AG08396 (cell line): ENCODE measurements around the gene TSPAN32.
"Not testable (repeated sequence)": the region's sequence is repeated elsewhere in the genome, so short reads cannot be mapped to it uniquely, and the experiment has no call there.

ENCODE experiments used
- DNase-seq: peaks from one replicate; pipeline ENCODE4 v3.0.0; 2012; ENCODE audit warnings: low spot score, mixed read lengths

TSPAN32 gene

DNA sequence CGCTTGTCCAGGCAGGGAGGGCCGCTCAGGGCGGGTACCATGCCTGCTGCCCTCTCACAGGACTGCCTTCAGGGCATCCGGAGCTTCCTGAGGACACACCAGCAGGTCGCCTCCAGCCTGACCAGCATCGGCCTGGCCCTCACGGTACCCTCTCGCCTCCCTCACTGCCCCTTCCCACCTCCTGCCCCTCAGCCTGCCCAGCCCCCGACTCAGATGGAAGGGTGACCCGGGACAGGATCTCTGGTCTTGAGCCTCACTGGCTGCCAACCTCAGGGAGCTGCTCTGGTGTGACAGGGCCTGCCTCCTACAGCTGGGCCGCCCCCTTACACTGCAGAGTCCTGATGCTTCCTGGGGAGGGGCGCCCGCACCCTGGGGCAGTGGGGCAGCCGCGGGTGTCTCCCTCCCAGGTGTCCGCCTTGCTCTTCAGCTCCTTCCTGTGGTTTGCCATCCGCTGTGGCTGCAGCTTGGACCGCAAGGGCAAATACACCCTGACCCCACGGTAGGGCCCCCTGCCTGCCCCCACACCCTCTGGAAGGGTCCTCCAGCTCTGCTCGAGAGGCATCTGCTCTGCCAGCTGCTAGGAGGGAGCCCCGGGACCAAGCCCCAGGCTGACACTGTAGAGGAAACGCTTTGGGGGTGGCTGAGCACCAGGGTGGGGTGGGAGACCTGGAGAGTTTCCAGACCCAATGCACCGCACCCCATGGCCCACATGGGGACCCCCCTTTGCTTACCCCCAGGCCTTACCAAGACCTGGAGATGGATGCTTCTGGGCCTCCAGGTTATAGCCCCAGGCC, 14.6 kb downstream of the TSPAN32 start:
- no peak for DNase-seq

DNA sequence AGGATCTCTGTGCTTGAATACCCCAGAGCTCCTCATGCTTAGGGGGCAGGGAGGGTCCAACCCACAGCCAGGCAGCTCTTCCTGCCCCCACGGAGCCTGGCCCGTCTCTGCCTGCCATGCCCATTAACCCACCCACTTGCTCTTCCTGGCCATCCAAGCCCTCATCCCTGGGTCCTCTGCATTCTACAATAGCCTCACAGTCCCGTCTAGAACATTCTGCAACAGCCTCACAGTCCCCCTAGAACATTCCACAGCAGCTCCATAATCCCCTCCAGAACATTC, 15.1 kb downstream of the TSPAN32 start:
- no peak for DNase-seq

DNA sequence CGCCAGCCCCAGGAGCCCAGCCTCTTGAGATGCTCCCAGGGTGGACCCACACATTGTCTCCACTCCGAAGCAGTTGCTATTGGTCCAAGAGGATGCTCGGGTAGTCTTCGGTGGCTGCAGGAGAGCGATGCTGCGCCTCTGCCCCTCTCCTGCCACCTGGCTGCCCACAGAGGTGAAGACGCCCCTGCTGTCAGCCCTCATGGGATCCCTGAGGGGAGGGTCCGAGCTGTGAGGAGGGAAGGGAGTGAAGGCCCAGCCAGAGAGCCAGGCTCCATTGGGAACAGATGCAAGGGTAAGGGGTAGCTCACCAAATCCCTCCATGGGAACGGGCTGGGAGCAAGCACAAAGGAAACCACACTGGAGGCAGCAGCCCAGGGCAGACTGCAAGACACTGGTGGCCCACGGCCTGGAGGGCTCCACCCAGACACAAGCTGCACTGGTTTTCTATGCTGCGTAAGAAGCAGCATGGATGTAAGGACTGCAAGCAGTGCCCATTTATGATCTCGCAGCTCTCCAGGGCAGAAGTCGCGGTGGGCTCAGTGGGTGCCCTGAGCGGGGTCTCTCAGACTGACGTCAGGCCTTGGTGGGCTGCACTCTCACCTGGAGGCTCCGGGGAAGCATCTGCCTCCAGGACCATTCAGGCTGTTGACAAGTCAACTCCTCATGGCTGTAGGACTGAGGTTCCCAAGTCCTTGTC, 15.7 kb downstream of the TSPAN32 start:
- no peak for DNase-seq

DNA sequence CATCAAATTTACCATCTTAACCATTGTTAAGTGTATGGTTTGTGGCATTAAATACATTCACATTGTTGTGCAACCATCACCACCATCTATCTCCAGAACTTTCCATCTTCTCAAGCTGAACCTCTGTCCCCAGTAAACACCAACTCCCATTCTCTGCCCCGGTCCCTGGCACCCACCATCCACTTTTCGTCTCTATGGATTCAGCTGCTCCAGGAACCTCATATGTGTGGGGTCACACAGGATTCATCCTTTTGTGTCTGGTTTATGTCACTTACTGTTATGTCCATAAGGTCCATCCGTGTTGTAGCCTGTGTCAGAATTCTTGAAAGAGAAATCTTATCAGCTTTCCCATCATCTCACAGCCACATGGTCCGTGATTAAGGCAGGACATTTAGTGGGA, 16.3 kb downstream of the TSPAN32 start:
- DNase-seq = no peak

DNA sequence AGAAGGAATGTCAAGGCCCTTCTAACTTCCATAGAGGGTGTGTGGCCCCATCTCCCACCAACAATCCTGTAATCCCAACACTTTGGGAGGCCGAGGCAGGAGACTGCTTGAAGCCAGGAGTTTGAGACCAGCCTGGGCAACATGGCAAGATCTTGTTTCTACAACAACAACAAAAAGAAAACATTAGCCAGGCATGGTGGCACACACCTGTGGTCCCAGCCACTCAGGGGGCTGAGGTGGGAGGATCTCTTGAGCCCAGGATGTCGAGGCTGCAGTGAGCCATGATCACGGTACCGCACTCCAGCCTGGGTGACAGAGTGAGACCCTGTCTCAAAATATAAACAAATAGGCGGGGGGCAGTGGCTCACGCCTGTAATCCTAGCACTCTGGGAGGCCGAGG, 16.9 kb downstream of the TSPAN32 start:
- no peak for DNase-seq

DNA sequence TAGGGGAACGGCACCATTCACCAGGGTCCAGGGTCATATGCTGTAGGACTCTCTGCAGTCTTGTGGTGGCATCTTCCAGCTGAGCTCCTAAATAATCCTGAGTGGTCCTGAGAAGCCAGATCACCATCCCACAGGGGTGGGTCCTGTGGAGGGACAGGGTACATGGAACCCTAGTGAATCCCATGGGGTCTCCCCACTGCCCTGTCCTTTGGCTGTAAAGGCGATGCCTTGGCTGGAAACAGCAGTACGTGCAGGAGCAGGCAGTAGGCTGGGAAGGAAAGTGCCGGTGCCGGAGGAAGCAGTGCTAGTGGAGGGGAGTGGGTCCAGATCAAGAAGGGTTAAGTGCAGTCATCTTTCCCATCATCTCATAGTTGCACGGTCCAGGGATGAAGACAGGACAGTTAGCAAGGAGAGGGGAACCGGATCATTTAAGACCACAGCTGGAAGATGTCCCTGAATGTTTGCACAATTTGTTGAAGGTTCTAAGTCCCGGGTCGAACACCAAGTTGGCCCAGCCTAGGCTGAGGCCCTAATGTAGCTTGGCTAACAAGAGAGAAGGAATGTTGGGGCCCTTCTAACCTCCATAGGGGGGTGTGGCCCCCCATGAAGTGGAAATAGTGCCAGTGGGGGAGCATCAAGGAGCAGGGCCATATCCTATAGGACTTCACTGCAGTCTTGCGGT, 18.1 kb downstream of the TSPAN32 start:
- no peak for DNase-seq

DNA sequence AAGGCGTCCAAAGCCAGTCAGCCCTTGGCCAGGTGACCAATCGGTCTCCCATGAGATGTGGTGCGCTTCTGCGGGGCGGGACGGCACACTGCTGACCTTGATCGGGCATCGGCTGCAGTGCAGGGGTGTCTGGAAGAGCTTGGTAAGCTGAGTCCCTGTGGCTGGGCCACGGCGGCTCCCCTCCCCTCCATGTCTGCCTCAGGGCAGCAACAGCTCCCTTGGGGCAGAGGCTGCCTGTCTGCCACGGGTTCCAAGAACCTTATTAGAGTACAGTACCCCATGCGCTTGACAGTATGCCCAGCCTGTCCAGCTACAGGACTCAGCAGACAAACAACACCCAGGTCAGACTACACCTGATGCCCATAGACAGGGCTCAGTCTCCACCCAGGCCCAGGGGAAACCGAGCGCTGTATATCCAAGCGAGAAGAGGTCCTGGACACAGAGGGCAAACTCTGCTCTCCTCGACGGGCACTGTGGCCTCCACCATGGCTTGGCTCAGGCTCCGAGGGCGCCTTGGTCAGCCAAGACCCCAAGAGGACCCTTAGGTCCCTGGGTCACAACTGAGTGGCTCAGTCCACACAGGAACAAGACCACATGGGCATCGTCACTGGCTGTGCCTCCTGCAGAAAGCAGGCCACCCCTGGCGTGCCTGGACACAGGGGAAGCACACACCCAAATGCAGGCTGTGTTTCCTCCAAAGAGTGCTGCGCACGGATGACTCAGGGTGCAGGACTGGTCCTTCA, 18.9 kb downstream of the TSPAN32 start:
- DNase-seq = no peak

DNA sequence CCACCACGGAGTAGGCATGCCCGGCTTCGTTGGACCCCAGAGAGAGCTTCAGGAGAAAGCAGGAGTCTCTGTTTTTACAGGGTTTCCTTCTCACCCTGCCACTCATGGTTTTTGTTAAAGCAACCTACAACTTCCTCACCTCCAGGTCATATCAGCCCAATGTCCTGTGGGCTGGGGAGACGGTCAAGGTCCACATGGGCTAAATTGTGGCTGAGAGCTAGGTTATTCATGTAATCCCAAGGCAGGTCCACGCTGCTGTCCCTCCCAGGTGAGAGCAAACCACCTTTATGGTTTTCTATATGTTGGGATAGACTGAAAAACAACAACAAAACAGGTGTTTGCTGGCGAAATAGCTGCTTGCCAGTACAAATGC, 19.5 kb downstream of the TSPAN32 start:
- DNase-seq = no peak

DNA sequence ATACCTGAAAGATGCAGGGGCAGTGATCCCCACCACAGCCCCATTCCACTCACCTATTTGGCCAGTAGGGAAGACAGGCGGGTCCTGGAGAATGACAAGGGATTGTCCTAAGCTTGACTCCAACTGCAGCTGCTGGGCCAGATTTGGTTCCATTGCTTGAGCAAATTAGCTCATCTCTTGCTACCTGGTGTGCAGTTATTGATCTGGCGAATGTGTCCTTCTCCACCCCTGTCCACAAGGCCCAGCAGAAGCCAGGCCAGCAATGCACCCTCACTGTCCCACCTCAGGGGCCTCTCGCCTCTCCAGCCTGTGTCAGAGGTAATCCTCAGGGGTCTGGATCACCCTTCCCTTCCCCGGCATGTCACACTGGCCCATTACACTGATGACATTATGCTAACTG, 23.3 kb downstream of the TSPAN32 start:
- no peak for DNase-seq

DNA sequence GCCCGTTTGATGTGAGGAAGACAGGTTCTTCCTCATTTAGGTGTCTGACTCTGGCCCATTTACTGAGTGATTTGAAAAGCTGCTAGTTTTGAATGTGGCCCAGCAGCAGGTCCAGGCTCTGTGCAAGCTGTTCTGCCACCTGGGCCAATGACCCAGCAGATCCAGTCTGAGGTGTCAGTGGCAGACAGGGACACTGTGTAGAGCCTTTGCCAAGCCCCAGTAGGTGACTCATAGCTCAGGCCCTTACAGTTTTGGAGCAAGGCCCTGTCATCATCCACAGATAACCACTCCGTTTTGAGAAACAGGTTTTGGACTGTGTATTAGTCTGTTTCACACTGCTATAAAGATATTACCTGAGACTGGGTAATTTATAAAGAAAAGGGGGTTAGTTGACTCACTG, 23.9 kb downstream of the TSPAN32 start:
- DNase-seq = peak; percentile 77

DNA sequence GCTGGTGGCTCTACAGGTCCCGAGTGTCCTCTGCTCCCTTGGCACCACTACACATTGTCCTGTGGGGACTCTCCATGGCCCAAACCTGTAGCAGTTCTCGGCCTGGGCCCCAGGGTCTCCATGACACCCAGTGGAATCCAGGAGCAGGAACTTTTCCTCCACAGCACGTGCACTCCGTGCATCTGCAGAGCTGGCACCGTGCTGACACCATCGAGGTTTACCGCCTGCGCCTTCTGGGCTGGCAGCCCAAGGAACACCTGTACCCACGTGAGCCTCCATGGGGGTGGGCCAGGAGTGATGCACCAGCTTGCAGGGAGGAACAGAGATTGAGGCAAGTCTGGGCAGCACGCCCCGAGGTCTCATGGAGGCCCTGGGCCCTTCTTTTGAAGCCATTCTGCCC, 25.2 kb downstream of the TSPAN32 start:
- no peak for DNase-seq

DNA sequence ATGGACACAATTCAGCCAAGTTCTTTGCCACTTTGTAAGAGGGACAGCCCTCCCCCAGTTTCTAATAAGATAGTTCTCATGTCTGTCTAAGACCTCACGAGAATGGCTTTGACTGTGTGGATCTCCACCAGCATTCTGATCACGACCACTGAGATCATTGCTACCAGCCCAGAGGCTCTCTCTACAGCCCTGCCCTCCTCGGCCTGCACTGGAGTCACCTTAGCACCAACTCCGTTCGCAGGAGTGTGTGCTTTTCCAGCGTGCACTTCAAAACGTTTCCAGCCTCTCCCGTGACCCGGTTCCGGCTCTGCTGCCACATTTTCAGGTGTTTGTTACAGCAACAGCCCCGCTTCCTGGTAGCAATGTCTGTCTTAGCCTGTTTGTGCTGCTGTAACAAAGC, 26.2 kb downstream of the TSPAN32 start:
- DNase-seq = no peak

DNA sequence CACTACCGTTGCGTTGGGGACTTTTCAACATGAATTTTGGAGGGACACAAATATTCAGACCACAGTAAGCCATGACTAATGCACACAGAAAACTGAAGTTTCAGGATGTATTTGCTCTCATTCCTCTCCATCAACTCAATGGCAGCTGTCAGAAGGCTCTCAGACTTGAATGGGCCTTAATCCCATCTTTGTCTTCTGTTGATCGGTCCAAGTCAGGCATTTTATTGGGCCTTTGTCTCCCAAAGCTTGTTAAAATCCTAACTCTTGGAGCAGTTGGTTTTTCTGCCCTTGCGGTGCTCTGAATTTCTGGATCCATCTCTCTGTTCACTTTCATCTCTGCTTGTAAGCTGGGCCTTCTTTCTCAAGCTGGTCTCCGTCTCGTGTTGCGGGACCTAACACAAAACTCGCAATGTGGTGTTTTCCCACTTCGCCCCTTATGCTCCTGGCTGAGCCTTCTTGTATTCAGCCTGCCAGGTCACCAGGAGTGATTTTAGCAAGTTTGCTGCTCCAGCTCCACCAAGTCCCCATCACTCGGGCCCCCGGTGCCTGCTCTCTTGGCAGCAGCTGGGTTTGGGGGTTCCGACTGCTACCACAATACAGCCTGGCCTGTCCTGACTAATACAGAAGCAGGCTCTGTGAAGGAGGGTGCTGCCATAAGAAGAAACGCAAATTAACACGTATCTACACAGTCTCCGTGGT, 27.0 kb downstream of the TSPAN32 start:
- no peak for DNase-seq

DNA sequence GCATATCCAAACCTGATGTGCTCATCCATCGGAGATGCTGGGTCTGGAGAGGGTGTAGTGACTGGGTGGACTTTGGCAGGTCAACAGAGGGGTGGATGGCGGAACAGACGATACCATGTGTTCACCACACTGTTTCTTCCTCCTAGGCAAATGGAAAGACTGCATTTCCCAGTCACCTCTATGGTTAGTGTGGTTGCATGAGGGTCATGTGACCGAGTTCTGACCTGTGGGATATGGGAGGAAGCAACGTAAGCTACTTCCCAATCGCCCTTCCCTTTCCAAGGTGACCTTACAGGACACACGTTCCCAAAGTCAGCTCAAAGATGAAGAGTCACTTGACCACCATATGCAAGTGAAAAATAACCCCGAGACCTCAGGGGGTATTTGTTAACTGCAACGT, 27.7 kb downstream of the TSPAN32 start:
- no peak for DNase-seq

DNA sequence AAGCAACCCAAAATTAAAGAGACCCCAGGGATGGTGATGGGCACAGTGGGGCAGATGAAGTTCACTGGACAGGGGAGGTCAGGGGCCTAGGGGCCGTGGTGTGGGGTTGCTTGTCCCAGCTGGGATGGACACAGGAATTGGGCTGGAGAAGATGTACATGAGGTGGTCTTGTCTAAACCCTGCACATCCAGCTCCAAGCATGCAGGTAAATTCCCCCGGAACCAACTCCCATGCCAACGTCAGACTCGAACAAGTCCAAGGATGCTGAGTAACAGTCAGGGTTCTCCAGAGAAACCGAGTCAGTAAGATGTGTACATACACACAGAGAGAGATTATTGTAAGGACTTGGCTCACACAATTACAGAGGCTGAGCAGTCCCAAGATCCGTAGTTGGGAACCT, 28.9 kb downstream of the TSPAN32 start:
- no peak for DNase-seq

DNA sequence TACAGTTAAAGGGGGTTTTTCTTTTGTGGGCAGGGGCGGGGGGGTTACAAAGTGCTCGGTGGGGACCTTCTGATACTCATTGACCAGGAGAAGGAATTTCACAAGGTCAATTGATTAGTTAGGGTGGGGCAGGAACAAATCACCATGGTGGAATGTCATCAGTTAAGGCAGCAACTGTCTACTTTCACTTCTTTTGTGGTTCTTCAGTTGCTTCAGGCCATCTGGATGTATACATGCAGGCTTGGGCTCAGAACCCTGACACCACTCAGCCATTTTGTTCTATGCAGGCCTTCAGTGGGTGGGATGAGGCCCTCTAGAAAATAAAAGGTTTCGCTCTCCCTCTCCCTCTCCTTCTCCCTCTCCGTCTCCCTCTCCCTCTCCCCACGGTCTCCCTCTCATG, 29.6 kb downstream of the TSPAN32 start:
- no peak for DNase-seq

DNA sequence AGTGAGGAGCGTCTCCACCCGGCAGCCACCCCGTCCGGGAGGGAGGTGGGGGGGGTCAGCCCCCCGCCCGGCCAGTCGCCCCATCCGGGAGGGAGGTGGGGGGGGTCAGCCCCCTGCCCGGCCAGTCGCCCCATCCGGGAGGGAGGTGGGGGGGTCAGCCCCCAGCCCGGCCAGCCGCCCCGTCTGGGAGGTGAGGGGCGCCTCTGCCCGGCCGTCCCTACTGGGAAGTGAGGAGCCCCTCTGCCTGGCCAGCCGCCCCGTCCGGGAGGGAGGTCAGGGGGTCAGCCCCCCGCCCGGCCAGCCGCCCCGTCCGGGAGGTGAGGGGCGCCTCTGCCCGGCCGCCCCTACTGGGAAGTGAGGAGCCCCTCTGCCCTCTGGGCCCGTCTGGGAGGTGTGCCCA, 30.8 kb downstream of the TSPAN32 start:
- not testable (repeated sequence) for DNase-seq

DNA sequence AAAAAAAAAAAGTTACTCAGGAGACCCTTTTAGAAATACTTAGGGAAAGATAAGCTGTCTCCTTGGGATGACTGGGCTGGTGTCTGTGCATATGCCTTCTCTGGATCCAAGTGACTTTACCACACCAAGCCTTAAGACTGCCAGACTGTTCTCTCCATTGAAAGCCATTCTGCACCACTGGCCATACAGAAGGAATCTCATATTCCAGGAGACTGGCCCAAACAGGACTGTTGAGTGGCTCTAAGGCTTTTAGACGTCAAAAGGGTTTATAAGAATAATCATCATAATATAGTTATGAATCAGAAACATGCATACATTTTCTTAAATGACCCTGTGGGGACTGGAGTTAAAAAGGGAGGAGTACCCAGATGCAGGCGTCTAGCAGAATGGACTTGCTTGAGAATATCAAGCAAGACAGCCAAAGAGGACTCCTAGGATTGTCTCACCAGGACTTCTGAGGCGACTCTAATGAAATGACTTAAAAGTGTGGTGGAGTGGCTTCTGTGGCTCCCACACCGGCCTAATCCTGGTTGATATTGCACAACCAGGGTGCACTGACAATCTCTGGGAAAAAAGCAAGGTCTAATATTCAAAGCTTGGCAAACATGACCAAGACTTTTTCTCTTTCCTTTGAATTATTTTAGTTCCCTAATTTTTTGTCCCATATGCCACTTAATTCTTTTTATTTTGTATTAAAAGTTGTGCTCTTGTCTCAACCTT, 31.8 kb downstream of the TSPAN32 start:
- not testable (repeated sequence) for DNase-seq

DNA sequence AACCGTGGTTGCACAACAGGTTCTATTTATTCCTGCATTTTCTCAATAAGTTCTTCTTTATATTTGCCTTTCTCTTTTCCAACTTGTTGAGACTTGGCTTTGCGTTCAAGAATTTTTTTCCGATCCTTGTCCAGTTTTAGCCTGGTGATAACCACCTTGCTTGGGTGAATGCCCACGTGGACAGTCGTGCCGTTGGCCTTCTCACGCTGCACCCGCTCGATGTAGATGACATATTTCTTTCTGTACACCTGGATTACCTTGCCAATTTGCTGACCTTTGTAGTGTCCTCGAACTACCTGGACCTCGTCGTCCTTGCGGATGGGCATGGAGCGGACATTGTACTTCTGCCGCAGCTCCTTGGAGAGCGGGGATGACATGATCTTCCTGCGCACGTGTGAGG, 33.5 kb downstream of the TSPAN32 start:
- not testable (repeated sequence) for DNase-seq

DNA sequence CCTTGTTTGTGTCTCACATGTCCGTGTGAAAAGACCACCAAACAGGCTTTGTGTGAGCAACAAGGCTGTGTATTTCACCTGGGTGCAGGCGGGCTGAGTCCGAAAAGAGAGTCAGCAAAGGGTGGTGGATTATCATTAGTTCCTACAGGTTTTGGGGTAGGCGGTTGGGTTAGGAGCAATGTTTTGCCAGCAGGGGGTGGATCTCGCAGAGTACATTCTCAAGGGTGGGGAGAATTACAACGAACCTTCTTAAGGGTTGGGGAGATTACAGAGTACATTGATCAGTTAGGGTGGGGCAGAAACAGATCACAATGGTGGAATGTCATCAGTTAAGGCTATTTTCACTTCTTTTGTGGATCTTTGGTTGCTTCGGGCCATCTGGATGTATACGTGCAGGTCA, 36.9 kb downstream of the TSPAN32 start:
- DNase-seq = not testable (repeated sequence)

DNA sequence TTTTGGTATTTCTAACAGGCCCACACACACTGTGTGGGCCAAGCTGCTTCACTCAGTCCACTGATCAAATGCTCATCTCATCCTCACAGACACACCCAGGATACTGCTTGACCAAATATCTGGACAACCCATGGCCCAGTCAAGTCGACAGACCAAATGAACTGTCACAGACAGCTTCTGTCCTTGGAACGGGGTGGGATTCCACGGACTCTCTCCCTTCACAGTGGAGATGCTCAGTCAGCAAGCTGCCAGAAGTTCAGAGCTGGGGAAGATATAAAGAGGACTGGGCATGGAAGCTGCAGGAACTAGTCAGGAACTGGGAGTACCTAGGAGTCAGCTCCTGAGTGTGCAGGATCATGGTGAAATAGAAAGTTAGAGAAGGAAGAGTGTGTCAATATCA, 40.7 kb downstream of the TSPAN32 start:
- DNase-seq = no peak
